ENCODE measurements around the gene SLC4A1AP.
A peak's percentile ranks its signal among the peaks of the same experiment; 100 is the strongest.
"Not testable (repeated sequence)": the region's sequence is repeated elsewhere in the genome, so short reads cannot be mapped to it uniquely, and the experiment has no call there.

Gene SLC4A1AP

GRCh38 chr2:27663285-27664153 is at the start of gene SLC4A1AP, which contains the start of gene SUPT7L:
Gene SLC4A1AP (plus strand): TSS chr2:27663889. CDS start chr2:27663915, 26 bp downstream.
Gene SUPT7L (minus strand): TSS chr2:27663614. CDS start chr2:27662192, 1,422 bp downstream.
- DNase-seq (ENCODE audit: low spot score), result peak; percentile 75

GRCh38 chr2:27613985-27614384 is 49.7 kb upstream of the SLC4A1AP start:
- DNase-seq (ENCODE audit: low spot score), result no peak

- no peak for DNase-seq (ENCODE audit: low spot score)
Observed at GRCh38 chr2:27615316-27615715, 48.4 kb upstream of the SLC4A1AP start.

GRCh38 chr2:27621524-27621923 is 42.2 kb upstream of the SLC4A1AP start:
- DNase-seq (ENCODE audit: low spot score), result no peak

GRCh38 chr2:27622921-27623384 is 40.7 kb upstream of the SLC4A1AP start:
- no peak for DNase-seq (ENCODE audit: low spot score)

- no peak for DNase-seq (ENCODE audit: low spot score)
Observed at GRCh38 chr2:27624943-27625342, 38.7 kb upstream of the SLC4A1AP start.

GRCh38 chr2:27626323-27626722 is 37.4 kb upstream of the SLC4A1AP start:
- not testable (repeated sequence) for DNase-seq (ENCODE audit: low spot score)

GRCh38 chr2:27626921-27627320 is 36.8 kb upstream of the SLC4A1AP start:
- DNase-seq (ENCODE audit: low spot score), result not testable (repeated sequence)

- peak; percentile 22 for DNase-seq (ENCODE audit: low spot score)
Observed at GRCh38 chr2:27627963-27628766, 35.5 kb upstream of the SLC4A1AP start.

GRCh38 chr2:27628767-27629709 is 34.7 kb upstream of the SLC4A1AP start, which contains the start of the genes CCDC121 and GPN1:
Gene CCDC121 (minus strand): TSS chr2:27629012. CDS start chr2:27627799, 1,213 bp downstream.
Gene GPN1 (plus strand): TSS chr2:27629050. CDS start chr2:27629059, 9 bp downstream.
- peak; percentile 95 for DNase-seq (ENCODE audit: low spot score)

GRCh38 chr2:27630257-27630656 is 33.4 kb upstream of the SLC4A1AP start:
- DNase-seq (ENCODE audit: low spot score), result not testable (repeated sequence)

GRCh38 chr2:27634291-27634690 is 29.4 kb upstream of the SLC4A1AP start:
- no peak for DNase-seq (ENCODE audit: low spot score)

GRCh38 chr2:27636766-27637165 is 26.9 kb upstream of the SLC4A1AP start:
- DNase-seq (ENCODE audit: low spot score), result no peak

- peak; percentile 60 for DNase-seq (ENCODE audit: low spot score)
Observed at GRCh38 chr2:27638037-27638637, 25.6 kb upstream of the SLC4A1AP start.

- DNase-seq (ENCODE audit: low spot score), result no peak
Observed at GRCh38 chr2:27638709-27639108, 25.0 kb upstream of the SLC4A1AP start.

- DNase-seq (ENCODE audit: low spot score), result no peak
Observed at GRCh38 chr2:27640722-27641245, 22.9 kb upstream of the SLC4A1AP start.

GRCh38 chr2:27645197-27645596 is 18.5 kb upstream of the SLC4A1AP start:
- no peak for DNase-seq (ENCODE audit: low spot score)

GRCh38 chr2:27647289-27647688 is 16.4 kb upstream of the SLC4A1AP start:
- DNase-seq (ENCODE audit: low spot score), result no peak

GRCh38 chr2:27647737-27648136 is 16.0 kb upstream of the SLC4A1AP start:
- DNase-seq (ENCODE audit: low spot score), result no peak

GRCh38 chr2:27651056-27651455 is 12.6 kb upstream of the SLC4A1AP start:
- no peak for DNase-seq (ENCODE audit: low spot score)

- DNase-seq (ENCODE audit: low spot score), result no peak
Observed at GRCh38 chr2:27652341-27652740, 11.3 kb upstream of the SLC4A1AP start.

Measured in CD4-positive, alpha-beta T cell treated with Interleukin-2 at 100 ng/mL for 4 hours (primary cell).